ENCODE data around the gene CBR3.

Gene CBR3

DNA sequence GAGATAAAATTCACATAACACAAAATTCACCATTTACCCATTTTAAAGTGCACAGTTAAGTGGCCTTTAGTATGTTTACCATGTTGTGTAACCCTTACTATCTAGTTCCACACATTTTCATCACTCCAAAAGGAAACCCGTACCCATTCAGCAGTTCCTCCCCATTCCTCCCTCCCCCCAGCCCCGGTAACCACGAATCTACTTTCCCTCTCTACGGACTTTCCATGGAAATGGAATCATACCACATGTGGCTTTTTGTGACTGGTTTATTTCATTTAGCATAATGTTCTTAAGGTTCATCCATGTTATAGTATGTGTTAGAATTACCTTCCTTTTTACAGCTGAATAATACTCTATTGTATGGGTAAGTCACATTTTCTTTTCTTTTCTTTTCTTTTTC is 32.7 kb downstream of the CBR3 start:
- ATAC-seq, result no peak
- TF ChIP-seq ARNTL (CRISPR knock-in tag; IDR thresholded peaks at IDR 0.05; ENCODE audit: borderline replicate concordance, low read depth) (no peak), TCF4 (CRISPR knock-in tag; IDR thresholded peaks at IDR 0.05; ENCODE audit: borderline replicate concordance) (no peak), CSRNP3 (CRISPR knock-in tag; IDR thresholded peaks at IDR 0.05) (no peak), TOX (CRISPR knock-in tag; IDR thresholded peaks at IDR 0.05; ENCODE audit: borderline replicate concordance) (no peak), GLIS3 (CRISPR knock-in tag; IDR thresholded peaks at IDR 0.05) (no peak), BACH2 (CRISPR knock-in tag; IDR thresholded peaks at IDR 0.05; ENCODE audit: borderline replicate concordance) (no peak), SNAI2 (CRISPR knock-in tag; IDR thresholded peaks at IDR 0.05) (no peak), ZFP3 (CRISPR knock-in tag; IDR thresholded peaks at IDR 0.05) (no peak), RARB (CRISPR knock-in tag; IDR thresholded peaks at IDR 0.05) (no peak), ISL1 (CRISPR knock-in tag; IDR thresholded peaks at IDR 0.05) (no peak), ZNF565 (CRISPR knock-in tag; conservative IDR thresholded peaks at IDR 0.05; ENCODE audit: low read depth) (no peak), ZNF70 (CRISPR knock-in tag; IDR thresholded peaks at IDR 0.05) (no peak)

DNA sequence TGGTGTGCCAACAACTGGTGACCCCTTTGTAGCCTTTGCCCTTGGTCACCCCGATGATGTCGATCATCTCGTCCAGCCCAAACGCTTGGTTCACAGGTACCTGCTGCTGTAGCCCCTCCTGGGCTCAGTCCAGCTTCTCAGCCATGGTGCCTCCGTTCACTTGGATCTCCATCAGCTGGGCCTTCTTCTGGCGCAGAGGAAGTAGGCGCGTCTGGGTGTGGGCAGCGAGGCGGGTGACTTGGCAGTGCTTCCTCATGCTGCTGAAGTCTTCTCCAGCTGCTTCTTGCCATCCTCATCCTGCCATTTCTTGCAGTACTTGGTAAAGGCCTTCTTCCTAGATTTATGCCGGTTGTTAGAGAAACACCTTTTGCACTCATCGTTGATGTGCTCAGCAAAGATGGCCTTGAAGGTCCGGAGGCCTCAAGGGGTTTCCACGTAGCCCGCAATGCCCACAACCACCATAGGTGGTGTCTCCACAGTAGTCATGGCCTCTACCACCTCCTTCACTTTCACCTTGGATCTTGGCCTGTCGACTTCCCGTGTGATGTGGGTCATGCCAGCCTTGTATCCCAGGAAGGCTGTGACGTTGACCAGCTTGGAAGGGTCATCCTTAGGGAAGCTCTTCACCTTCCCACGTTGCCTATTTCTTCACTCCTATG is 34.7 kb downstream of the CBR3 start:
- ATAC-seq, result no peak
- no peak for TF ChIP-seq ESRRG (CRISPR knock-in tag; IDR thresholded peaks at IDR 0.05)
- TF ChIP-seq, protein P1, sequence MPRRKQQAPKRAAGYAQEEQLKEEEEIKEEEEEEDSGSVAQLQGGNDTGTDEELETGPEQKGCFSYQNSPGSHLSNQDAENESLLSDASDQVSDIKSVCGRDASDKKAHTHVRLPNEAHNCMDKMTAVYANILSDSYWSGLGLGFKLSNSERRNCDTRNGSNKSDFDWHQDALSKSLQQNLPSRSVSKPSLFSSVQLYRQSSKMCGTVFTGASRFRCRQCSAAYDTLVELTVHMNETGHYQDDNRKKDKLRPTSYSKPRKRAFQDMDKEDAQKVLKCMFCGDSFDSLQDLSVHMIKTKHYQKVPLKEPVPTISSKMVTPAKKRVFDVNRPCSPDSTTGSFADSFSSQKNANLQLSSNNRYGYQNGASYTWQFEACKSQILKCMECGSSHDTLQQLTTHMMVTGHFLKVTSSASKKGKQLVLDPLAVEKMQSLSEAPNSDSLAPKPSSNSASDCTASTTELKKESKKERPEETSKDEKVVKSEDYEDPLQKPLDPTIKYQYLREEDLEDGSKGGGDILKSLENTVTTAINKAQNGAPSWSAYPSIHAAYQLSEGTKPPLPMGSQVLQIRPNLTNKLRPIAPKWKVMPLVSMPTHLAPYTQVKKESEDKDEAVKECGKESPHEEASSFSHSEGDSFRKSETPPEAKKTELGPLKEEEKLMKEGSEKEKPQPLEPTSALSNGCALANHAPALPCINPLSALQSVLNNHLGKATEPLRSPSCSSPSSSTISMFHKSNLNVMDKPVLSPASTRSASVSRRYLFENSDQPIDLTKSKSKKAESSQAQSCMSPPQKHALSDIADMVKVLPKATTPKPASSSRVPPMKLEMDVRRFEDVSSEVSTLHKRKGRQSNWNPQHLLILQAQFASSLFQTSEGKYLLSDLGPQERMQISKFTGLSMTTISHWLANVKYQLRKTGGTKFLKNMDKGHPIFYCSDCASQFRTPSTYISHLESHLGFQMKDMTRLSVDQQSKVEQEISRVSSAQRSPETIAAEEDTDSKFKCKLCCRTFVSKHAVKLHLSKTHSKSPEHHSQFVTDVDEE (CRISPR knock-in tag; IDR thresholded peaks at IDR 0.05), result no peak
- no peak for TF ChIP-seq RARB (CRISPR knock-in tag; IDR thresholded peaks at IDR 0.05)
- TF ChIP-seq PPARA (CRISPR knock-in tag; IDR thresholded peaks at IDR 0.05; ENCODE audit: borderline replicate concordance), result no peak
- TF ChIP-seq POU6F1 (CRISPR knock-in tag; IDR thresholded peaks at IDR 0.05; ENCODE audit: borderline replicate concordance, low read depth), result no peak

DNA sequence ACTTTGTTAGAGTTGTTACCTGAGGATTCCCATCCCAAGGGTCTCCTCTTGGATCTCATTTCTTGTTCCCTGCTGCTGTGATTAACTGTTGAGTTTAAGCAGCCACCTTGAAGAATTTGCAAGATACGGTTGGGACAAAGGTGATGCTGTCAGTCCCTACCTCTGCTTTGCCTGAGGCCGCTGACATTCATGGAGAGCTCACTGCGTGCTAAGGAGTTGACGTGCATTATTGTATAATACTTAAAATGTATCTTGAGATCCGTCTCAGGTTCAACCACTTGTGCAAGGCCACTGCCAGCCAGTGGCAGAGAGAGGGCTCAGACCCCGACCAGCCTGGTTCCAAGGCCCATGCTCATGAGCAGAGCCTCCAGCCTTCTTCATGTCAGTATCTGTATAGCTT is 35.9 kb downstream of the CBR3 start:
- TF ChIP-seq CSRNP3 (CRISPR knock-in tag; IDR thresholded peaks at IDR 0.05), result no peak
- TF ChIP-seq ZFP3 (CRISPR knock-in tag; IDR thresholded peaks at IDR 0.05), result no peak
- TF ChIP-seq ZNF8 (CRISPR knock-in tag; IDR thresholded peaks at IDR 0.05), result no peak
- TF ChIP-seq ESRRG (CRISPR knock-in tag; IDR thresholded peaks at IDR 0.05), result no peak
- TF ChIP-seq ZFP30 (CRISPR knock-in tag; IDR thresholded peaks at IDR 0.05), result no peak
- TF ChIP-seq, protein P1 (CRISPR knock-in tag; IDR thresholded peaks at IDR 0.05), result no peak
- no peak for TF ChIP-seq SNAI2 (CRISPR knock-in tag; IDR thresholded peaks at IDR 0.05)
- TF ChIP-seq ARNTL (CRISPR knock-in tag; IDR thresholded peaks at IDR 0.05; ENCODE audit: borderline replicate concordance, low read depth), result no peak
- TF ChIP-seq GLIS3 (CRISPR knock-in tag; IDR thresholded peaks at IDR 0.05), result no peak
- no peak for TF ChIP-seq RARB (CRISPR knock-in tag; IDR thresholded peaks at IDR 0.05)
- no peak for TF ChIP-seq ZNF70 (CRISPR knock-in tag; IDR thresholded peaks at IDR 0.05)
- ATAC-seq, result no peak

Data from SK-N-SH treated with all-trans-retinoic acid at 6 μM for 48 hours (cell line).